Chondrocyte (in vitro differentiated cells): ENCODE measurements around the gene ELSPBP1. TPM values are rescaled to one million over a fixed set of nuclear protein-coding genes. Genes with fewer than 3 reads are reported as not detected.

Experiments used
- DNase-seq: peaks from one replicate; pipeline ENCODE4 v3.0.0; 2021; ENCODE audit warnings: mixed read lengths, low spot score
- H3K27ac Mint-ChIP-seq: one replicate; pipeline ENCODE4 v1.8.0; 2021; ENCODE audit warnings: mild to moderate bottlenecking, moderate library complexity, mixed read lengths; ENCODE audit not compliant: unreplicated experiment
- H3K27me3 Mint-ChIP-seq: 2 replicates; pipeline ENCODE4 v1.8.0; 2021; ENCODE audit warnings: low read depth, mixed read lengths
- H3K36me3 Mint-ChIP-seq: 2 replicates; pipeline ENCODE4 v1.8.0; 2021; ENCODE audit warnings: low read depth, mixed read lengths
- H3K4me1 Mint-ChIP-seq: 2 replicates; pipeline ENCODE4 v1.8.0; 2021; ENCODE audit warnings: low read depth, mild to moderate bottlenecking, mixed read lengths
- H3K4me3 Mint-ChIP-seq: one replicate; pipeline ENCODE4 v1.8.0; 2021; ENCODE audit warnings: mild to moderate bottlenecking, moderate library complexity, mixed read lengths; ENCODE audit not compliant: unreplicated experiment
- H3K9me3 Mint-ChIP-seq: 2 replicates; pipeline ENCODE4 v1.8.0; 2021; ENCODE audit warnings: low read depth, mixed read lengths
- CTCF ChIP-seq: fragments of 200-600 bp; sonication (generic); IDR thresholded peaks from 2 replicates; pipeline ENCODE4 v1.5.0; 2021; ENCODE audit warnings: antibody characterized with exemption, mild to moderate bottlenecking, moderate library complexity
- total RNA-seq: library from RNA; stranded (reverse); gene quantifications from 3 replicates; pipeline ENCODE4 v1.2.1, GENCODE V29; 2021

Gene ELSPBP1
- total RNA-seq, 1 donor from 2014 or later, result not detected

DNA sequence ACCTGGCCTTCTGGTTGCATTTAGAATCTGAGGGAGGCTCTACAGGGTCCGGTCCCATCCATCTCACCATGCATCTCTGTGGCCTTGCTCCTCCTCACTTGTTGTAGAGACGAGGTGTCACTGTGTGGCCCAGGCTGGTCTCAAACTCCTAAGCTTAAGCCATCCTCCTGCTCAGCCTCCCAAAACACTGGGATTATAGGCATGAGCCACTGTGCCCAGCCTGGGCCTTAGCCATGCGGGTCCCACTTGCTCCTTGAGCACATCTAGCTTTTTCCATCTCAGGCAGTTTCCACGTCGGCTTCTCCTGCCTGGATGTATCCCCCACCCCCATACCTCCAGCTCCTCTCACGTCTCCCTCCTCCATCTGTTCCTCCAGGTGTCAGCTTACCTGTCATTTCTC, 9.8 kb downstream of the ELSPBP1 start:
- DNase-seq, result no peak
- no peak overlapping the region for H3K27ac Mint-ChIP-seq
- H3K4me1 Mint-ChIP-seq, result no peaks in the 10 kb centered on the region
- peaks cover 7% of the 10 kb centered on the region for H3K9me3 Mint-ChIP-seq
- H3K36me3 Mint-ChIP-seq, result no peaks in the 10 kb centered on the region
- no peak for TF ChIP-seq CTCF
- H3K27me3 Mint-ChIP-seq, result peaks cover 3% of the 10 kb centered on the region
- no peak overlapping the region for H3K4me3 Mint-ChIP-seq

DNA sequence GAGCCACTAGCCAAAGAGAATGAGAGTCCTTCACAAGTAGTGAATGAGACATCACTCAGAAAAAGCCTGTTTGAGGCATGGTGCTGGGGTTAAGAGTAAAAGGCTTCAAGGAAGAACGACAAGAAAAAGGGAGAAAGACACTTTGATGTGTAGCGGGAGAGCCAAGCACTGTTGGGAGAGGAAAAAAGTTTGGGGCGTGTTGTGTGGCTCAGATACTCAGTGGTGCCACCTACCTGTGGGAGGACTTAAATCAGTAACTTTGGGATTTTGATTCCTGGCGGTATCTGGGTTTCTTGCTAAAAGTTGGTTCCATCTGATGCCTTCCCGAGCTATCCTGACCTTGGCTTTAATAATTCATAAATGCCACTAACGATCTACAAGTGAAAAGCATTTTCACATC, 12.3 kb downstream of the ELSPBP1 start:
- Mint-ChIP-seq H3K4me3 (no peak overlapping the region), H3K27me3 (peaks cover 3% of the 10 kb centered on the region)
- no peak for DNase-seq

DNA sequence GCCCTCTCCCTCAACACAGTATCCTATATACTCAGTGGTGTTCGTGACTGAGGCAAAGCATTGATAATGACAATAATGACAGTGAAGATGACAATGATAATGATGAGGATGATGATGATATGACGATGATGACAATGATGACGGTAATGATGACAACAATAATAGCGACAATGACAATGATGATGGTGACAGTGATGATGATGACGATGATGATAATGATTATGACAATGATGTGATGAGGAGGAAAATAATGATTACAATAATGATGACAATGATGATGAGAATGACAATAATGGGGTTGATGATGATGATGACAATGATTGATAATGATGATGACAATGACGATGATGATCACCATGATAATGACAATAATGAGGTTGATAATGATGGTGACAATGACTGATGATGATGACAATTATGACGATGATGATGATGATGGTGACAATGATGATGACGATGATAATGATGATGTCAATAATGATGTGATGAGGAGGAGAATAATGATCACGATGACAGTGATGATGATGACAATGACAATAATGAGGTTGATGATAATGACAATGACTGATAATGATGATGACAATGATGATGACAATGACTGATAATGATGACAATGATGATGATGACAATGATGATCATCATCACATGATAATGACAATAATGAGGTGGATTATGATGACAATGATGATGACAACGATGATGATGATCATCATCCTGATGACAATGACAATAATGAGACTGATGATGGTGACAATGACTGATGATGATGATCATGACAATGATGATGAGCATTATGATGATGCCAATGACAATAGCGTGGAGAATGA, 16.7 kb downstream of the ELSPBP1 start:
- Mint-ChIP-seq H3K4me1 (no peaks in the 10 kb centered on the region), H3K9me3 (peaks cover 13% of the 10 kb centered on the region), H3K36me3 (no peaks in the 10 kb centered on the region), H3K27me3 (peaks cover 7% of the 10 kb centered on the region), H3K27ac (no peak overlapping the region), H3K4me3 (no peak overlapping the region)
- DNase-seq, result no peak
- no peak for TF ChIP-seq CTCF

More for the DNA sequence above, 12.3 kb downstream of the ELSPBP1 start:
- Mint-ChIP-seq H3K36me3 (no peaks in the 10 kb centered on the region), H3K27ac (no peak overlapping the region), H3K9me3 (peaks cover 13% of the 10 kb centered on the region), H3K4me1 (no peaks in the 10 kb centered on the region)
- peak; percentile 46 for TF ChIP-seq CTCF

DNA sequence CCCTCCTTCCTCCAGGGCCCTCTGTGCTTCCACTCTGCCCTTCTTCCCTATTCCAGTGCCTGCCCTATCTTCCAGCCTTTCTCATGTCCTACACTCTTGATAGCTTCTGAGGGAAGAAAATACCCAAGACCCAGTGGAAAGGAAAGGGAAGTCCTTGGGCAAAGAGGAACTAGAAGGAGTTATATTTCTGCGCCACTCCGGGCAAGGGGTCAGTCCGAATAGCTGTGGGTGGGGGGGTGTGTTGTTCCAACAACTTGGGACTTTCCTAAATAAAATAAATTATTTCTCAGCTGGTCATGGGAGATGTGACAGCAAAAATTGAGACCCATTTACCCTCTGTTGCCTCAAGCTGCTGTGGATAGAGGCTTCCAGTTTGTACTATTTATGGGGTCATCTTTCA, 26.3 kb downstream of the ELSPBP1 start:
- no peak for TF ChIP-seq CTCF
- Mint-ChIP-seq H3K4me3 (no peak overlapping the region), H3K27me3 (peaks cover 45% of the 10 kb centered on the region), H3K4me1 (no peaks in the 10 kb centered on the region), H3K36me3 (peaks cover 2% of the 10 kb centered on the region), H3K9me3 (no peaks in the 10 kb centered on the region), H3K27ac (no peak overlapping the region)
- DNase-seq, result no peak

GRCh38 chr19:48023011-48023410, 28.6 kb downstream of the ELSPBP1 start:
- no peak overlapping the region for H3K27ac Mint-ChIP-seq
- H3K4me1 Mint-ChIP-seq, result no peaks in the 10 kb centered on the region
- peaks cover 2% of the 10 kb centered on the region for H3K36me3 Mint-ChIP-seq
- no peak overlapping the region for H3K4me3 Mint-ChIP-seq
- H3K27me3 Mint-ChIP-seq, result peaks cover 41% of the 10 kb centered on the region
- no peak for TF ChIP-seq CTCF
- no peak for DNase-seq
- no peaks in the 10 kb centered on the region for H3K9me3 Mint-ChIP-seq
